OCI-LY1 (cell line): Measurements from ENCODE around the gene PRSS33.

Experiments used
- H2AFZ ChIP-seq: fragments of 200-600 bp; sonication (generic), shearing (Covaris generic); 2 replicates; pipeline ENCODE4 v1.6.0; 2014; ENCODE audit warnings: antibody characterized with exemption, mild to moderate bottlenecking, low read length
- H3F3A ChIP-seq: fragments of 200-600 bp; sonication (generic), shearing (Covaris generic); 2 replicates; pipeline ENCODE4 v1.6.0; 2014; ENCODE audit warnings: mild to moderate bottlenecking, antibody characterized with exemption, low read length, moderate library complexity; ENCODE audit not compliant: insufficient read depth
- H3K27ac ChIP-seq: fragments of 200-600 bp; sonication (generic); 2 replicates; pipeline ENCODE4 v1.5.1; 2014; ENCODE audit warnings: low read length, mixed run types, mild to moderate bottlenecking, low read depth; ENCODE audit not compliant: poor library complexity, severe bottlenecking
- H3K27me3 ChIP-seq: fragments of 200-600 bp; sonication (generic); 2 replicates; pipeline ENCODE4 v1.6.0; 2014; ENCODE audit warnings: antibody characterized with exemption, mild to moderate bottlenecking, low read length, moderate library complexity; ENCODE audit not compliant: insufficient read depth
- H3K36me3 ChIP-seq: fragments of 200-600 bp; sonication (generic); 2 replicates; pipeline ENCODE4 v1.6.1; 2014; ENCODE audit warnings: mild to moderate bottlenecking, antibody characterized with exemption, low read length, moderate library complexity, mixed read lengths; ENCODE audit not compliant: insufficient read depth
- H3K4me1 ChIP-seq: fragments of 200-600 bp; sonication (generic); 2 replicates; pipeline ENCODE4 v1.5.1; 2014; ENCODE audit warnings: mild to moderate bottlenecking, low read length, moderate library complexity; ENCODE audit not compliant: insufficient read depth, severe bottlenecking
- H3K4me2 ChIP-seq: fragments of 200-600 bp; sonication (generic), shearing (Covaris generic); 2 replicates; pipeline ENCODE4 v1.6.1; 2014; ENCODE audit warnings: low read length
- H3K4me3 ChIP-seq: fragments of 200-600 bp; sonication (generic); 2 replicates; pipeline ENCODE4 v1.5.1; 2014; ENCODE audit warnings: low read length, low read depth, mild to moderate bottlenecking, mixed read lengths; ENCODE audit not compliant: poor library complexity, severe bottlenecking
- H3K79me2 ChIP-seq: fragments of 200-600 bp; shearing (Covaris generic); 2 replicates; pipeline ENCODE4 v1.6.1; 2016; ENCODE audit warnings: mixed run types, low read length, mixed read lengths; ENCODE audit not compliant: insufficient read depth
- H3K9ac ChIP-seq: fragments of 200-600 bp; sonication (generic), shearing (Covaris generic); 2 replicates; pipeline ENCODE4 v1.6.1; 2014; ENCODE audit warnings: mild to moderate bottlenecking, low read length, mixed read lengths
- H3K9me2 ChIP-seq: fragments of 200-600 bp; sonication (generic), shearing (Covaris generic); 2 replicates; pipeline ENCODE4 v1.6.1; 2014; ENCODE audit warnings: low read depth, mild to moderate bottlenecking, low read length, mixed read lengths
- H3K9me3 ChIP-seq: fragments of 200-600 bp; shearing (Covaris generic); 2 replicates; pipeline ENCODE4 v1.6.1; 2014; ENCODE audit warnings: low read length, mixed read lengths
- H4K20me1 ChIP-seq: fragments of 200-600 bp; sonication (generic), shearing (Covaris generic); 2 replicates; pipeline ENCODE4 v1.6.0; 2016; ENCODE audit warnings: mild to moderate bottlenecking, low read length; ENCODE audit not compliant: insufficient read depth
- EZH2 ChIP-seq: fragments of 200-600 bp; sonication (generic), shearing (Covaris generic); IDR thresholded peaks from 2 replicates; pipeline ENCODE4 v1.8.0; 2017; ENCODE audit warnings: borderline replicate concordance, mixed run types, mild to moderate bottlenecking, antibody characterized with exemption, low read length, moderate library complexity, mixed read lengths
- TF ChIP-seq, protein P1 (sequence below): fragments of 200-600 bp; sonication (generic), shearing (Covaris generic); IDR thresholded peaks from 2 replicates; pipeline ENCODE4 v1.5.1; 2017; ENCODE audit warnings: mild to moderate bottlenecking, antibody characterized with exemption, low read length, moderate library complexity, mixed read lengths

Gene PRSS33

GRCh38 chr16:2804728-2805127 is 17.4 kb upstream of the PRSS33 start:
- Histone ChIP-seq H3K27ac (no peak overlapping the region), H3F3A (no peaks in the 10 kb centered on the region), H3K9me3 (0 out of 2 replicates have a peak, but pooled peaks cover 6% of the 10 kb centered on the region), H3K79me2 (no peaks in the 10 kb centered on the region), H3K9me2 (no peaks in the 10 kb centered on the region), H3K27me3 (peaks cover 14% of the 10 kb centered on the region), H3K4me1 (no peaks in the 10 kb centered on the region), H3K4me2 (no peak overlapping the region), H4K20me1 (no peaks in the 10 kb centered on the region), H3K36me3 (no peaks in the 10 kb centered on the region; the same call in 1 of the 2 replicates), H3K4me3 (no peak overlapping the region), H3K9ac (no peak overlapping the region), H2AFZ (no peak overlapping the region)
- no peak for TF ChIP-seq EZH2
- TF ChIP-seq, protein P1, sequence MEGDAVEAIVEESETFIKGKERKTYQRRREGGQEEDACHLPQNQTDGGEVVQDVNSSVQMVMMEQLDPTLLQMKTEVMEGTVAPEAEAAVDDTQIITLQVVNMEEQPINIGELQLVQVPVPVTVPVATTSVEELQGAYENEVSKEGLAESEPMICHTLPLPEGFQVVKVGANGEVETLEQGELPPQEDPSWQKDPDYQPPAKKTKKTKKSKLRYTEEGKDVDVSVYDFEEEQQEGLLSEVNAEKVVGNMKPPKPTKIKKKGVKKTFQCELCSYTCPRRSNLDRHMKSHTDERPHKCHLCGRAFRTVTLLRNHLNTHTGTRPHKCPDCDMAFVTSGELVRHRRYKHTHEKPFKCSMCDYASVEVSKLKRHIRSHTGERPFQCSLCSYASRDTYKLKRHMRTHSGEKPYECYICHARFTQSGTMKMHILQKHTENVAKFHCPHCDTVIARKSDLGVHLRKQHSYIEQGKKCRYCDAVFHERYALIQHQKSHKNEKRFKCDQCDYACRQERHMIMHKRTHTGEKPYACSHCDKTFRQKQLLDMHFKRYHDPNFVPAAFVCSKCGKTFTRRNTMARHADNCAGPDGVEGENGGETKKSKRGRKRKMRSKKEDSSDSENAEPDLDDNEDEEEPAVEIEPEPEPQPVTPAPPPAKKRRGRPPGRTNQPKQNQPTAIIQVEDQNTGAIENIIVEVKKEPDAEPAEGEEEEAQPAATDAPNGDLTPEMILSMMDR: no peak

GRCh38 chr16:2803545-2804195 is 16.3 kb upstream of the PRSS33 start:
- Histone ChIP-seq H3K9me2 (no peaks in the 10 kb centered on the region), H3K36me3 (no peaks in the 10 kb centered on the region; the same call in 1 of the 2 replicates), H3K27me3 (peaks cover 14% of the 10 kb centered on the region), H3K79me2 (no peaks in the 10 kb centered on the region), H3K27ac (no peak overlapping the region), H3K4me1 (no peaks in the 10 kb centered on the region), H3K4me2 (no peak overlapping the region), H3K4me3 (no peak overlapping the region), H3K9ac (no peak overlapping the region), H4K20me1 (no peaks in the 10 kb centered on the region), H3F3A (no peaks in the 10 kb centered on the region), H3K9me3 (0 out of 2 replicates have a peak, but pooled peaks cover 6% of the 10 kb centered on the region), H2AFZ (no peak overlapping the region)
- no peak for TF ChIP-seq EZH2
- TF ChIP-seq, protein P1: no peak

GRCh38 chr16:2799859-2800226 is 12.5 kb upstream of the PRSS33 start:
- H3K9me2 ChIP-seq: no peaks in the 10 kb centered on the region
- H3K36me3 ChIP-seq: no peaks in the 10 kb centered on the region; the same call in 1 of the 2 replicates
- no peaks in the 10 kb centered on the region for H3K79me2 ChIP-seq
- no peak overlapping the region for H3K4me2 ChIP-seq
- no peak overlapping the region for H3K4me3 ChIP-seq
- TF ChIP-seq, protein P1: no peak
- TF ChIP-seq EZH2: no peak
- no peak overlapping the region for H2AFZ ChIP-seq
- H3F3A ChIP-seq: no peaks in the 10 kb centered on the region
- H3K27ac ChIP-seq: no peak overlapping the region
- no peak overlapping the region for H3K9ac ChIP-seq
- H3K27me3 ChIP-seq: peaks cover 11% of the 10 kb centered on the region
- no peaks in the 10 kb centered on the region for H3K4me1 ChIP-seq
- H4K20me1 ChIP-seq: no peaks in the 10 kb centered on the region
- 0 out of 2 replicates have a peak, but pooled peaks cover 6% of the 10 kb centered on the region for H3K9me3 ChIP-seq
